Measurements from ENCODE around the gene CDH23.

The CDH23 gene

DNA sequence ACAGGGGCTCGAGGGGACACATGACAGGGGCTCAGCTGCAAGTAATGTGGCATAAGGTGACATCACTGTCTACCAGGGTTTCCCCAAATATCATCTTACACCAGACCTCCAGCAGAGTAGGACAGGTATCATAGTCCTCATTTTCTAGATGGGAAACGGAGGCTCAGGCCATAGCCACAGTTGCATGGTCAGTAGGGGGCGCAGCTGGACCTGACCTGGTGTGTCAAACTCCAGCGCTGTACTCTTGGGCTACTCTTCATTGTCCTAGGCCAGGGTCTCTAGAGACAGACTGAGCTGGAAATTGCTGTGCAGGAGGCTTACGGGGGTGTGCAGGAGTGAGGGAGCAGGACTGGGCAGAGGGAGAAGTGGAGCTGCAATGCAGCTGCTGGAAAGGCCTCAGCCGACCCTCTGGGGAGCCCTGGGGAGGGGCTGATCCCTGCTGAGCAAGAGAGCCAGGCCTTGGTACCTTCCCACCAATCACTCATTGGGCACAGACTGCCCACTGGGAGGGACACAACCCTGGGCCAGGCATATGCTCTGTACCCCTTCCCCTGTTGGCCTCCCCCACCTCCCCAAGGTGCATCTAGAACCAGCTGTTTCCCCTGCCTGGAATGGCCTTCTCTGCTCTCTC, 89.9 kb downstream of the CDH23 start:
- TF ChIP-seq GATA2 (IDR thresholded peaks at IDR 0.05; ENCODE audit: low read depth, low read length) (no peak), GATA3 (IDR thresholded peaks at IDR 0.05; ENCODE audit: low read depth, low read length) (no peak)

DNA sequence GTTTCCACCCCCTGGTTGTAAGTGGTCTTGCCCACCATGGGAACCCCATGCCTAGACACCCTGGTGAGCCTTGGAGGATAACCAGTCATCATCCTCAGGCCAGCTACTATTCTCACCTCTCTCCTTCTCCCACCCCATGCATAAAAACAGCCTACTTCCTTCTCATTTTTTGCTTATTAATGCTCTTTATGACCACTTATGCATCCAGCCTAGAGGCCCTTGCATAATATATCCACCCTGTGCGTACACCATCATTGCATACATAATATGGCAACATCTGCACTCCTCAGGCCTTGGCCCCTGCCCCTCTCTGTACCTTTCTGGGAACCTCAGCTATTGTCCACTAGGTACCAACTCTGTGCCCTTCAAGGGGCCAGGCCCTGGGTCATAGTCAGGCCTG, 91.0 kb downstream of the CDH23 start:
- TF ChIP-seq GATA3 (IDR thresholded peaks at IDR 0.05; ENCODE audit: low read depth, low read length) (no peak), GATA2 (IDR thresholded peaks at IDR 0.05; ENCODE audit: low read depth, low read length) (no peak)

GRCh38 chr10:71489077-71489476, 92.4 kb downstream of the CDH23 start:
- TF ChIP-seq GATA3 (IDR thresholded peaks at IDR 0.05; ENCODE audit: low read depth, low read length) (no peak), GATA2 (IDR thresholded peaks at IDR 0.05; ENCODE audit: low read depth, low read length) (no peak)

- TF ChIP-seq GATA3 (IDR thresholded peaks at IDR 0.05; ENCODE audit: low read depth, low read length), result no peak
- no peak for TF ChIP-seq GATA2 (IDR thresholded peaks at IDR 0.05; ENCODE audit: low read depth, low read length)
Measured at GRCh38 chr10:71492872-71493271, 96.2 kb downstream of the CDH23 start.

GRCh38 chr10:71493741-71494140, 97.0 kb downstream of the CDH23 start:
- no peak for TF ChIP-seq GATA3 (IDR thresholded peaks at IDR 0.05; ENCODE audit: low read depth, low read length)
- TF ChIP-seq GATA2 (IDR thresholded peaks at IDR 0.05; ENCODE audit: low read depth, low read length), result no peak

DNA sequence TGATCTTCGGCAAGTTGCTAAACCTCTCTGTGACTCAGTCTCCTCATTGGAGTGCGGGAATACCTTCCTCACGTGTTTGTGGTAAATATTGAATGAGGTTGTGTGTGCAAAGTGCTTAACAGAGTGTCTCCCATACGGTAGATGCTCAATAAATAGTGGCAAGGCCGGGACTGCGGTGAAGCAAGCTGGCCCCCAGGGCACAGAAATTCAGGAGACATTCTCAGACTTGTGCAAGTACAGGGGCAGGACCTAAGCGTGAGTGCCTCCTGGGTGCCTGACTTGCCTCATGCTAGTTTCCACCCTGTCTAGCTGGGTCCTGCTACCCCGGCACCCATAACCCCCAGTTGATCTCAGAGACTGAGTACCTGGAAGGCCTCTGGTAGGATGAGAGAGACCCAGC, 97.8 kb downstream of the CDH23 start:
- no peak for TF ChIP-seq GATA3 (IDR thresholded peaks at IDR 0.05; ENCODE audit: low read depth, low read length)
- no peak for TF ChIP-seq GATA2 (IDR thresholded peaks at IDR 0.05; ENCODE audit: low read depth, low read length)

DNA sequence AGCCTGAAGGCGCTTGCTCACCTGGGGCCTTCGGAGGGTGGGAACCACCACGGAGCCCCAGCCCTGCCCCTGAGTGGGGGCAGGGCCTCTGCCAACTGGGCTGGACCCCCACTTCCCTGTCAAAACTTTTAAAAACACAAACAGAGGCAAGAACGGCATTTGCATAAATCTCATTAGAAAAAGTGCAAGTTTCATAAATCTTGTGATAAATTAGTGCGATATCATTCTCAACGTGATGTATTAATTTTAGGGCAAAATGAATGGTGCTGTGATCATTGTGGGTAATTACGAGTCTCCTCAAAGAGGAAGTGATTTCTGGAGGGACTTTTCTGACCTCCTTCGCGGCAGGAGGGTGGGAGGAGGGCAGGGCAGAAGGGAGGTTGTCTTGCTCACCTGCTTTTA, 98.3 kb downstream of the CDH23 start:
- TF ChIP-seq GATA2 (IDR thresholded peaks at IDR 0.05; ENCODE audit: low read depth, low read length), result no peak
- no peak for TF ChIP-seq GATA3 (IDR thresholded peaks at IDR 0.05; ENCODE audit: low read depth, low read length)

DNA sequence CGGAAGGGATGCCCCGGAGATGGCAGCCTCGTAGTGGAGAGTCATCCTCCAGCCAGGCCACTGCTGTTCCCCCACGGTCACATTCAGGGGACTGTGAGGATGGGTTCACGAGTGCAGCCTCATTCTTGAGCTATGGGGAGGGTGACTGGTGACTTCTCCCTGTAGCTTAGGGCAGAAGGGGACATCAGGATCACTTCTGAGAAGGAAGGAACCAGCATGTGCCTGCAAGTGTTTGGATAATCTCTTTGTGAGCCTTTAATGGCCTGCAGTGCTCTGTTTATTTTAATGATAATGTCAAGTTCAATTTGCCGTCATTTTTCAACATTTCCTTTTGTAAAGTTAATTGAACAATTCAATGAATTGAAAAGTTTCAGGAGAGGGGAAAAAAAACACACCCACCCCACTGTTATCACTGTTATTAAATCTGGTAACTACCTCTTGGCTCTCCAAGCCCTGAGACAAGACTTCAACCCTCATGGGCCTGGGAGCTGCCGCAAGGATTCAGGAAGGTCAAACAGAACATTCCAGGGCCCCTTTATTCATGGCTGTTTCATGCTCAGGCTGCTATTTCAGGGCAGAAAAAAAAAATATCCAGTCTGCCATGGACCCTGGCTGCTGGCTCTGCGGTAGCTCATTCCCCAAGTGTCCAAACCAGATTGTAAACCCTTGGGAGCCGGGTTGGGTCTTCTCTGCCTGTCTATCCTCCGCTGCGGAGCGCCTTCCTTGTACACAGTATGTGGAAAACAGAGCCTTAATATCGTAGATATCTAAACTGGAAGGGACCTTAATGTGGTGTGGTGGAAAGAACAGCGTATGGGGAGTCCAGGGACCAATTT, 100.4 kb downstream of the CDH23 start:
- TF ChIP-seq GATA2 (IDR thresholded peaks at IDR 0.05; ENCODE audit: low read depth, low read length), result no peak
- no peak for TF ChIP-seq GATA3 (IDR thresholded peaks at IDR 0.05; ENCODE audit: low read depth, low read length)

DNA sequence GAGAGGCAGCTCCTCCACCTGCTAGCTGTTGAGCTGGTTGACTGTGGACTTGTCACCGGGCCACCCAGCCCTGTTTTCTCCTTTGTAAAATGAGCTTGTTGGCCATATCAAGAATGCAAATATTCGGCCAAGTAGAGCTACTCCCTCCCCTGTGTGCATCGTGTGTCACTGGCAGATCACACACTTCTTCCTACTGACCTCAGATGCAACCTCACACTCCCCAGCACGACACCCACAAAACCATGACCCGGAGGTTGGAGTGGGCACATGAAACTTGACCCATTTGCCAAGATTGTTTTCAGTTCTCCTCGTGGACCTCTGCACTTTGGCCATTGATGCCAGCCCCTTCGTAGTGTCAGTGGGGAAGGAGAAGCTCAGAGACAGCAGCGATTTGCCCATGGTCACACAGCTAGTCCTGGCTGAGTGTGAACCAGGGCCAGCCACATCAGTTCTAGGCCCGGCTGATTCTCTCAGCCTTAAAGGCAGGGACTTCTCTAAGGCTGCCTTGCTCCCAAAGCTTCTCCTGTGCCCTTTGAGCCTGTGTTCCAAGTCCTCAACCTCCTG, 101.1 kb downstream of the CDH23 start:
- TF ChIP-seq GATA2 (IDR thresholded peaks at IDR 0.05; ENCODE audit: low read depth, low read length), result no peak
- TF ChIP-seq GATA3 (IDR thresholded peaks at IDR 0.05; ENCODE audit: low read depth, low read length), result no peak

- TF ChIP-seq GATA2 (IDR thresholded peaks at IDR 0.05; ENCODE audit: low read depth, low read length) (no peak), GATA3 (IDR thresholded peaks at IDR 0.05; ENCODE audit: low read depth, low read length) (no peak)
Measured at GRCh38 chr10:71501402-71501801, 104.7 kb downstream of the CDH23 start.

- no peak for TF ChIP-seq GATA3 (IDR thresholded peaks at IDR 0.05; ENCODE audit: low read depth, low read length)
- no peak for TF ChIP-seq GATA2 (IDR thresholded peaks at IDR 0.05; ENCODE audit: low read depth, low read length)
Measured at GRCh38 chr10:71502190-71502589, 105.5 kb downstream of the CDH23 start.

- no peak for TF ChIP-seq GATA2 (IDR thresholded peaks at IDR 0.05; ENCODE audit: low read depth, low read length)
- no peak for TF ChIP-seq GATA3 (IDR thresholded peaks at IDR 0.05; ENCODE audit: low read depth, low read length)
Measured at GRCh38 chr10:71502851-71503250, 106.1 kb downstream of the CDH23 start.

DNA sequence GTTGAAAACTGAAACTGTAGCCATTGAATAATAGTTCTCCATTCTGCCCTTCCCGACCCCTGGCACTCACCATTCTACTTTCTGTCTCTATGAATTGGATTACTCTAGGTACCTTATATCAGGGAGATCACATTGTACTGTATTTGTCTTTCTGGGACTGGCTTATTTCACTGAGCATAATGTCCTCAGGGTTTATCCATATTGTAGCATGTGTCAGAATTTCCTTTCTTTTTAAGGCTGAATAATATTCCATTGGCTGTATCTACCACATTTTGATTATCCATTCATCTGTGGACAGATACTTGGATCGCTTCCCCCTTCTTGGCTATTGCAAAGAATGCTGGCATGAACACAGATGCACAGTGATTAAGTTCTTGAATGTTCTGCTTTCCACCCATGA, 107.4 kb downstream of the CDH23 start:
- no peak for TF ChIP-seq GATA2 (IDR thresholded peaks at IDR 0.05; ENCODE audit: low read depth, low read length)
- no peak for TF ChIP-seq GATA3 (IDR thresholded peaks at IDR 0.05; ENCODE audit: low read depth, low read length)

- TF ChIP-seq GATA3 (IDR thresholded peaks at IDR 0.05; ENCODE audit: low read depth, low read length), result no peak
- no peak for TF ChIP-seq GATA2 (IDR thresholded peaks at IDR 0.05; ENCODE audit: low read depth, low read length)
Measured at GRCh38 chr10:71504570-71504969, 107.8 kb downstream of the CDH23 start.

DNA sequence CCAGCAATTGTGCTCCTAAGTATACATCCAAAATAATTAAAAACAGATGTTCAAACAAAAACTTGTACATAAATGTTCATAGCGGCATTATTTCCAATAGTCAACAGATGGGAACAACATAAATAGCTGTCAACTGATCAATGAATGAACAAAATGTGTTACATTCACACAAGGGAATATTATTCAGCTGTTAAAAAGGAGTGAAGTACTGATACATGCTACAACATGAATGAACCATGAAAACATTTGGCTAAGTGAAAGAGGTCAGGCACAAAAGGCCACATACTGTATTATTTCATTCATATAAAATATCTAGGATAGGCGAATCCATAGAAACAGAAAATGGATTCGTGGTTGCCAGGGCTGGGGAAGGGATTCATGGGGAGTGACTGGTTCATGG, 109.1 kb downstream of the CDH23 start:
- TF ChIP-seq GATA2 (IDR thresholded peaks at IDR 0.05; ENCODE audit: low read depth, low read length) (no peak), GATA3 (IDR thresholded peaks at IDR 0.05; ENCODE audit: low read depth, low read length) (no peak)

All from SH-SY5Y (cell line).